H7 (cell line): Measurements from ENCODE around the gene ANXA2R. TPM values are rescaled to one million over a fixed set of nuclear protein-coding genes. Genes with fewer than 3 reads are reported as not detected.
"Not testable (repeated sequence)": the region's sequence is repeated elsewhere in the genome, so short reads cannot be mapped to it uniquely, and the experiment has no call there.

Source experiments
- DNase-seq: peaks from one replicate; pipeline ENCODE4 v3.0.0; 2012
- H3K27me3 ChIP-seq: 2 replicates; pipeline ENCODE4 v1.6.0; 2011; ENCODE audit warnings: mild to moderate bottlenecking, low read length; ENCODE audit not compliant: control insufficient read depth, insufficient read depth
- H3K36me3 ChIP-seq: replicated peaks from 2 replicates; pipeline ENCODE4 v1.5.1; 2011; ENCODE audit warnings: low read length; ENCODE audit not compliant: control insufficient read depth, insufficient read depth
- H3K4me3 ChIP-seq: 2 replicates; pipeline ENCODE4 v1.5.1; 2011; ENCODE audit warnings: low read depth, mild to moderate bottlenecking, control low read depth, low read length, moderate library complexity; ENCODE audit not compliant: insufficient read depth
- total RNA-seq: library from RNA; depleted of rRNA; stranded (reverse); fragments of >200 nt; shearing (Covaris generic); gene quantifications from 2 replicates; pipeline ENCODE4 v1.2.3, GENCODE V29; 2014

ANXA2R gene
- total RNA-seq, 1 experiment from 2014 or later: 0.83 TPM

DNA sequence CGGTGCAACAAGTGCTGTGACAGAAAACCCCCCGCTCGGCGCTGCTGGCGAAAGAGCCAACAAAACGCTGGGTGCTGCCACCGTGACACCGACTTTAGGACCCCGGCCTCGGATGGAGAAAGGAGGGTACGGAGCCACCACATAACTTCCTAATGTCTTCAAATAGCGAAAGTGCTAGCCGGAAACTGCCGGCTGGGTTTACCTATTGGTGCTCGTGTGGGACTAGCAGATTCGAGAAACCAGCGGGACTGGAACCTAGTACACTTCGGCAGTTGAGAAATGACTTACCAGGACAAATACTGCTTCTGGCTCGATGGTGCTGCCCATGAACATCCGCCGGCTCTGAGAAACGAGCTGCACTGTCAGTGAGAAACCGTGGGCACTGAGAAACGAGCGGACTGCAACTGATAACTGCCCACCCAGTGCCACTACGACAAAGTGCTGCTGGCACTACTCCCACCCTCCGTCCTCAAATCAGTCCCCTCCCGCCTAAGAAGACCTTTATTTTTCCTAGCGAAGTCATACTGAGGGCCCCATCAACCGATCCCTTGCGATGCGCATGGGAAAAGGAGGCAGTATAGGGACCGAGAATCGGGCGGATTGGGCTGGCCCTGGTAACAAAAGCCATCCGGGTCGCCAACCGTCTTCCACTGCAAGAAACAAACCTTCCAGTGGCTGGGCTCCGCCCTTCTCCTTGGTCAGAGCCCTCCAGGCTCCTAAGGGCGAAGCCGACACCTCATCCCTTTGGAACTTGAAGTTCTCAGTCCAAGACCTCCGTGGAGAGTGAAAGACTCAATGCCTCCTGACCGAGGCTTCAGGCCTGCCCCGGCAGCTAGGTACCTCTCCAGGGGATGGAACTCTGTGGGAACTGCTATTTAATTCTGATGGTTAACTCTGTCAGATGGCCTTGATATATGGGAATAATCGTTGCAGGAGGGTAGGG lies 27.0 kb upstream of the ANXA2R start:
- H3K27me3 ChIP-seq: no peaks in the 10 kb centered on the region; the same call in 1 of the 2 replicates
- H3K4me3 ChIP-seq: peak overlapping the region; percentile 91
- peaks cover 5% of the 10 kb centered on the region for H3K36me3 ChIP-seq
- DNase-seq: peak; percentile 60

DNA sequence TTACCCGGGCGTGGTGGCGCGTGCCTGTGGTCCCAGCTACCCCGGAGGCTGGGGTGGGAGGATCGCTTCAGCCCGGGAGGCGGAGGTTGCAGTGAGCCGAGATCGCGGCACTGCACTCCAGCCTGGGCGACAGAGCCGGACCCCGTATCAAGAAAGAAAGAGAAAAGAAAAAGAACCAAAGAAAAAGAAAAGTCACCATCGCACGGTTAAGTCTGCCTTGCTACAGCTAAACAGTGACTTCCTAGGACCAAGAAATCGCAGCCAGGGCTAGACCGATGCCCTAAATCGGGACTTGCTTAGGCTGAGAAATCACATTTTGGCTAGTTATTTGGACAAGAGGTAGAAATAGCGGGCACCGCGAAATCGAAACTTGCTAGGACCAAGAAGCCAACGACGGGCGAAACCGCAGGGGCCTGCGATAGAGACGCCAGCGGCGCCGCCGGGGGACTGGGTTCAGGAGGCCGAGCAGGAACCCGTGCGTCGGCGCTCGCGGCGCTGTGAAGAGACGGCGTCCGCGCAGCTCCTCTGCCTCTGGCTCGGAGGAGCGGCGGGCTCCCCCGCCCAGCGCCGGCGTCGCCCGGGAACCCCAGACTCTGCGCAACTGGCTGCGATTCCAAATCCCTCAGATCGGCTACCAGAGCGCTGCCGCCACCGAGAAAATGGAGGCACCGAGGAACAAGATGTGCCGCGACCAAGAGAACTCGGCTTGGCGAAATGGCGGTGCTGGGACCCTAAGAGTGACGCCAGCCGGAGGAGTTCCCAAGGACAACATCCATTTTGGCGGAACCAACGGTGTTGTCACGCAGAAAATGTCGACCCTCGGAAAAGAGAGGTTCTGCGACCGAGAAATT lies 26.1 kb upstream of the ANXA2R start:
- Histone ChIP-seq H3K36me3 (peaks cover 3% of the 10 kb centered on the region), H3K4me3 (peak overlapping the region; percentile 91), H3K27me3 (no peaks in the 10 kb centered on the region; the same call in 1 of the 2 replicates)
- peak; percentile 80 for DNase-seq

DNA sequence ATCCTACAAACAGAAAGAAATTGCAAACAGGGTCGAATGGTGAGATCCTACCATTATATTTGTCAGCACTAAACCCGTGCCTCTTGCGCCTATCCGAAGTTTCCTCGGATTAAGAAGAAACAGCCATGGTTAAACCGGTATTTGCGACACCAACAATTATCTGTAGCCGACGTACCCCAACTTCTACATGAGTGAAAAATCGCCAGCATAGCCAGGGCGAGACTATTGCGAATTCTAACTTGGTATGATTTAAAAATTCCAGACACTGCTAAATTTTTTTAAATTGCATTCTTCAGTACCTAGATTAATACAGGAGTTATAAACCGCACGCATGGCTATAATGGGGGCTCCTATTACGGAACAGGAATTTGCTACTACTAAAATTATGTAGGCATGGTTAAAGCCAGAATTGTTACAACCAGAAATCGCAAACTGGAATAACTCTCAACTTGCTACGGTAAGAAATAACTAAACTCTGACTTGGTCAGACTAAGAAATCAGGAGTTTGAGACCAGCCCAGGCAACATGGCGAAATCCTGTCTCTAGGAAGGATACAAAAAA lies 25.3 kb upstream of the ANXA2R start:
- H3K36me3 ChIP-seq: no peaks in the 10 kb centered on the region; the same call in 1 of the 2 replicates
- DNase-seq: no peak
- H3K27me3 ChIP-seq: no peaks in the 10 kb centered on the region; the same call in 1 of the 2 replicates
- H3K4me3 ChIP-seq: peak overlapping the region; percentile 91

DNA sequence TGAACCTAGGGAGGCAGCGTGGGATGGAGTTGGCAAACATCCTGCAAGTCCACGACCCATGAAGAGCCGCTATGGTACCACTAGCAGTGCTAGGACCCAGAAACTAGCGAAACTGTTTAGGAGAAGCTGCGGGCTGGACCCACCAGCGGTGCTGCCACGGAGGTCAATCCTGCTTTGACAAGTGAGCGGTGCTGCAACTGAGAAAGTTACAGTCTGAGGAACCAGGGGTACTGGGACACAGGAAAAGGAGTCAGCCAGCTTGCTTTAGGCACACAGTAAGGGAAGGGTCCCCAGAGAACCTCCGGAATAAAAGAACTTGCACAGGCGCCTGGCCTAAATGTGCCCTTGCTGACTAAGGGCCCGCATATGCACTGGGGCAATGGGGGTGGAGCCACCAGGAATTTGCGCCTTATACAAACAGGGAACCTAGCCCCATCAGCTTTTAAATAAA lies 23.6 kb upstream of the ANXA2R start:
- no peaks in the 10 kb centered on the region for H3K36me3 ChIP-seq
- DNase-seq: no peak
- H3K27me3 ChIP-seq: no peaks in the 10 kb centered on the region; the same call in 1 of the 2 replicates
- H3K4me3 ChIP-seq: no peak overlapping the region

DNA sequence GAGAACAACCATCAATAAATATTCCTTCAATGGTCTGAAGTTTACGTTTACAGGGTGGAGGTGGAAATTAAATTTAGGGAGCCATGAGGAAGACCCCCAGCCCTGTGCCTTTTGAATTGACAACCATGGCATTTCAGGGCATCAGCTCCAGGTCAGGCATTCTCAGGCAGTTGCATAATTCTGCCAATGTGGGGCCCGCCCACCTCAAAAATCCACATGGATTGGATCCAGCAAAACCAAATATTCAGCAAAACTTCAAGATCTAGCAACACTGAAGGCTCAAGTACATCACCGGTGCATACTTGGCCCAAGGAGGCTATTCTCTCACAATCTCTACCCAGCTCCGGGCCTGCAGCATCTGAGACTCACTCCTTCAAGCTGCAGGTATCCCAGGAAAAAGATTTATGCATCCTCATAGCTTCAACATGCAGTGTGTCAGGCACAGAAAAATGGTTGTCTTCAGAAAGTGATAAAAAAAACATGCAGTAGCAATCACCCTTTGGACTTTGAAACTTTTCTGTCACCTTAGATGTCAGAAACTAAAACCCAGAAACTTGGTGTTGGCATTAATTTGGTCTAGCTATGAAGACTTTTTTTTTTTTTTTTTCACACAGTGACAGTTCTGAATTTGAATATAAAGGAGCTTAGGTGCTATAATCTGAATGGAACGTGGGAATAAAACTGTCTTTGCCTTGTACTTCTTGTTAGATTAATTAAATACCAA lies 21.4 kb upstream of the ANXA2R start:
- no peaks in the 10 kb centered on the region for H3K36me3 ChIP-seq
- no peak overlapping the region for H3K4me3 ChIP-seq
- no peaks in the 10 kb centered on the region; the same call in 1 of the 2 replicates for H3K27me3 ChIP-seq
- DNase-seq: no peak

DNA sequence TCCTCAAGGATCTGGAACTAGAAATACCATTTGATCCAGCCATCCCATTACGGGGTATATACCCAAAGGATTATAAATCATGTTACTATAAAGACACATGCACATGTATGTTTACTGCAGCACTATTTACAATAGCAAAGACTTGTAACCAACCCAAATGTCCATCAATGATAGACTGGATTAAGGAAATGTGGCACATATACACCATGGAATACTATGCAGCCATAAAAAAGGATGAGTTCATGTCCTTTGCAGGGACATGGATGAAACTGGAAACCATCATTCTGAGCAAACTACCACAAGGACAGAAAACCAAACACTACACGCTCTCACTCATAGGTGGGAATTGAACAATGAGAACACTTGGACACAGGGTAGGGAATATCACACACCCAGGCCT lies 19.9 kb upstream of the ANXA2R start:
- H3K27me3 ChIP-seq, DNase-seq, H3K4me3 ChIP-seq, H3K36me3 ChIP-seq: not testable (repeated sequence)

DNA sequence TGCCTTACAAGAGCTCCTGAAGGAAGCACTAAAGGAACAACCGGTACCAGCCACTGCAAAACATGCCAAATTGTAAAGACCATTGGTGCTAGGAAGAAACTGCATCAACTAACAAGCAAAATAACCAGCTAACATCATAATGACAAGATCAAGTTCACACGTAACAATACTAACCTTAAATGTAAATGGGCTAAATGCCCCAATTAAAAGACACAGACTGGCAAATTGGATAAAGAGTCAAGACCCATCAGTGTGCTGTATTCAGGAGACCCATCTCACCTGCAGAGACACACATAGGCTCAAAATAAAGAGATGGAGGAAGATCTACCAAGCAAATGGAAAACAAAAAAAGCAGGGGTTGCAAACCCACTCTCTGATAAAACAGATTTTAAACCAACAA lies 15.0 kb upstream of the ANXA2R start:
- not testable (repeated sequence) for H3K27me3 ChIP-seq, H3K4me3 ChIP-seq, DNase-seq, H3K36me3 ChIP-seq

DNA sequence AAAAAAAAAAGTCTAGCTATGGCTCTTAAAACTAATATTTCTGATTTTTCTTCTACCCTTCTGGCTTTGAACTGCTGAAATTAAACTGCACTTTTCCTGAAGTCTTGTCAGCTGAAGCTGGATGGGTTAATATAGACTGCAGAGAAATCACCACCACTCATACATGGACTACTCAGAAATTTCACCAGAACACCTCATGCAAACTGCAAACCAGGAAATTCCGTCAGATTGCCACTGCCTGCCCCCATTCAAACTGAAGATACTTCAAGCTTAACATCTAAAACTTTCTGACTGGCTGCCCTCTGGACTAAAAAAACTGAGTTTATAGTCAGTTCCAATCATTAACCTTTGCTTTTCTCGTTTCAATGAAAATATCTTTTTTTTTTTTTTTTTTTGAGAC lies 11.6 kb upstream of the ANXA2R start:
- Histone ChIP-seq H3K4me3 (no peak overlapping the region), H3K36me3 (no peaks in the 10 kb centered on the region), H3K27me3 (no peaks in the 10 kb centered on the region)
- no peak for DNase-seq

DNA sequence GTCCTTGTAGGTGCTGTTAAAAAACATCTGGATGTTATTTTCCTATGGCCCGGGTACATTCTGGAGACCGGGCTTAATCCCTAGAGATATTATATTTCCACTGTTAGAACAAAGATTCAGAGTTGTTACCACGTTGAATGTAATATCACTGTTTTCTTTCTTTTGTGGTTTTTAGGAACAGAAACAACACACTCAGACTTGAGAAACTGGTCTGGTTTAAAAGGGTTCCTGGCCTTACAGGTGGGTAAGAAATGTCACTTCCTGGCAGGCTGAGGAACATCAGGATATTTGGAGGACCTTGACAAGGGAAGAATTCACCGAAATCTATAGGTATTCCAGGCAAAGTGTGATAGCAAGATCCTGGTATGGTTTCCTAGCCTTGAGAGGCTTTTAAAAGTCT lies 10.3 kb upstream of the ANXA2R start:
- no peak for DNase-seq
- Histone ChIP-seq H3K36me3 (no peaks in the 10 kb centered on the region), H3K27me3 (peaks cover 5% of the 10 kb centered on the region; the same call in 1 of the 2 replicates), H3K4me3 (no peak overlapping the region)

DNA sequence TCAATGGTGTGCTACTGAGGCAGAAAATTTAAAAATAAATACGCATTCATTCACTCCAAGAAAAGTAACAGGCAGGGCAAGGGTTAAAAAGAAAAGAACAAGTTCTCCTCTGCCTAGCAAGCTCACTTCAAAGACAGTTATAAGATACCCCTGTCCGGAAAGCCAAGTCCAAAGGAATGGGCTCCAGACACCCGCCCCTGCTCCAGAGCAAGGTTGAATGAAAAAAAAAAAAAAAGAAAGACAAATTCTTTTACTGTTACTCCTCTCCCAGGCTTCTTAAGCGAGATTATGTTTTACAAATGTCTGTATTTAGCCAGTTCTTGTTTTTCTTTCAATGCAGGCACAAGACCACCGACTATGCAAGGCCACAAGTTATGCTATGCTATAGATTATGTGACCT lies 9.1 kb upstream of the ANXA2R start:
- DNase-seq: no peak
- Histone ChIP-seq H3K27me3 (peaks cover 17% of the 10 kb centered on the region), H3K4me3 (no peak overlapping the region), H3K36me3 (no peaks in the 10 kb centered on the region)

DNA sequence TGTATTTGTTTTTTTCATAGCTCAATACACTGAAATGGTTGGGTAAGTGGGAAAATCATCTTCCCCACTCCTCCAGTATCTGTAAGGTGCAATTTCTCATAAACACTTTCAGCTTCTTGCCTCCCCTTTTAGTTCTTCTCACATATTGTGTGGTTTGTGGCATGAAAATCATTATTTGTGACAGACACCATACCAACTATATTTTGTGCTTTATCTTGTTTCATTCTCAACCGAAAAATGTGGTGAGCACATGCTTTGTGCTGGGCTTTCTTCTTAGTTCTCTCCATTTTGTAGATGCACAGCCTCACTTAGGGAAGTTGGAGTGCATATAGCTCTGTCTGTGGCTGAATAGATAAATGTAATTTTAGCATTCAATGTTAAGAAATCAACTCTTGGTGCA lies 6.4 kb upstream of the ANXA2R start:
- no peaks in the 10 kb centered on the region for H3K36me3 ChIP-seq
- DNase-seq: no peak
- no peak overlapping the region for H3K4me3 ChIP-seq
- H3K27me3 ChIP-seq: peaks cover 39% of the 10 kb centered on the region

DNA sequence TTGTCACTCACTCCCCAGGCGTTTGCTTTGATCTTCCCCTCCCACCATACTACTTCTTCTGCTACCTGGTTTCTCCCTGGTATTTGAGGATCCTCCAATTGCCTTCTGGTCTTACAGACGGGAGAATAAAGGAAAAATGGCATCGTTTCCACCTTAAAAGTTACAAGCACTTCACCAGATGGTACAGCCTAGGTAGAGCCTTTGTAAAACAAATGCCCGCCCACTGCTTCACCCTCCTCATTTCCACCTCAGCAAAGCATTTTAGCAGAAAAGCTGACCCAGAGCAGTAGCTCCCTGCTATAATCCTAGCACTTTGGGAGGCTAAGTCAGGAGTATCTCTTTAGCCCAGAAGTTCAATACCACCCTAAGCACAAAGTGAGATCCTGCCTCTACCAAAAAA lies 5.1 kb upstream of the ANXA2R start:
- Histone ChIP-seq H3K36me3 (no peaks in the 10 kb centered on the region), H3K4me3 (no peak overlapping the region), H3K27me3 (peaks cover 51% of the 10 kb centered on the region)
- no peak for DNase-seq

DNA sequence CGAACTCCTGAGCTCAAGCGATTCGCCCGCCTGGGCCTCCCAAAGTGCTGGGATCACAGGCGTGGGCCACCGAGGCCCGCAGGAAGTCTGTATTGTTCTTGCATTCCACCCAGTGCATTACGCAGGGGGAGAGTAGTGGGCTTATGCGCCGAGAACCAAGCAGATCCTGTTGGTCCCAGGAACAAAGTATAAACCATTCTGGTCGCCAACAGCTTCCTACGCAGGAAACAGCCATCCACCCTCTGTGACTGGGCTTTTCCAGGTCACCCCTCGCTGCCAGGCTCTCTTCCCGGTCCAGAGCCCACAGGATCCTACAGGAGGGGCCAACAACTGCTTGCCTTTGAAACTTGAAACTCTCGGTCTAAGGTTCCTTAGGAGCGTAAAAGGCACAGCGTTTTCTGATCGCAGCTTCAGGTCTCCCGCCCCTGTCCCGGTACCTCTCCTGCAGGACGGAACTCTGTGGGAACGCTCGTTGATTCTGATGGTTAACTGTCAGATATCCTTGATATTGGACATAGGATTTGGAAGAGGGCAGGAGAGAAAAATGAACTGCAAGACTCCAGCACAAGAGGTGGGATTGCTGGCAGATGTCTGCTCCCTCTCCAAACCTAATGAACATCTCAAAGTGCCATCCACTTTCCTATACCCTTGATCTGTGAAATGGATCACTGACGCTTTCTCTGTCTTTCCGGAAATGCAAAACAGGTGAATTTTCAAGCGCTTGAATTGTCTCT lies 4.2 kb upstream of the ANXA2R start:
- no peaks in the 10 kb centered on the region for H3K36me3 ChIP-seq
- peak overlapping the region; percentile 4; the same call in 1 of the 2 replicates for H3K4me3 ChIP-seq
- no peak for DNase-seq
- H3K27me3 ChIP-seq: peaks cover 60% of the 10 kb centered on the region
